GM18951 (cell line): ENCODE results near the gene ZKSCAN3.
"Not testable (repeated sequence)": the region's sequence is repeated elsewhere in the genome, so short reads cannot be mapped to it uniquely, and the experiment has no call there.

Source experiments
- POLR2A ChIP-seq: IDR thresholded peaks from 4 replicates; pipeline ENCODE4 v1.6.1; 2011; ENCODE audit warnings: mild to moderate bottlenecking; ENCODE audit not compliant: insufficient read length, insufficient read depth; ENCODE audit errors: extremely low read depth
- in situ Hi-C: fragments of 300-500 bp; cut with MboI; formaldehyde crosslinking; loops from one replicate; pipeline ENCODE4 v1.12.0; 2022; ENCODE audit warnings: low sequenced_read_pairs, mixed read lengths, inconsistent platforms; ENCODE audit not compliant: unreplicated experiment

The ZKSCAN3 gene

GRCh38 chr6:28349892-28350737 is at the start of gene ZKSCAN3:
Gene ZKSCAN3 (plus strand): TSS chr6:28349947. CDS start chr6:28359587, 9,640 bp downstream.
- in situ Hi-C loops, result loop anchor here (10.0 kb wide), 1 partner anchor 215 kb away; no protein-coding TSS in a partner anchor
- TF ChIP-seq POLR2A, result peak; percentile 74

GRCh38 chr6:28303570-28303969 is 46.2 kb upstream of the ZKSCAN3 start:
- in situ Hi-C loops, result no loop called here

GRCh38 chr6:28306363-28306762 is 43.4 kb upstream of the ZKSCAN3 start:
- in situ Hi-C loops, result not testable (repeated sequence)

More at GRCh38 chr6:28303570-28303969, 46.2 kb upstream of the ZKSCAN3 start:
- no peak for TF ChIP-seq POLR2A

DNA sequence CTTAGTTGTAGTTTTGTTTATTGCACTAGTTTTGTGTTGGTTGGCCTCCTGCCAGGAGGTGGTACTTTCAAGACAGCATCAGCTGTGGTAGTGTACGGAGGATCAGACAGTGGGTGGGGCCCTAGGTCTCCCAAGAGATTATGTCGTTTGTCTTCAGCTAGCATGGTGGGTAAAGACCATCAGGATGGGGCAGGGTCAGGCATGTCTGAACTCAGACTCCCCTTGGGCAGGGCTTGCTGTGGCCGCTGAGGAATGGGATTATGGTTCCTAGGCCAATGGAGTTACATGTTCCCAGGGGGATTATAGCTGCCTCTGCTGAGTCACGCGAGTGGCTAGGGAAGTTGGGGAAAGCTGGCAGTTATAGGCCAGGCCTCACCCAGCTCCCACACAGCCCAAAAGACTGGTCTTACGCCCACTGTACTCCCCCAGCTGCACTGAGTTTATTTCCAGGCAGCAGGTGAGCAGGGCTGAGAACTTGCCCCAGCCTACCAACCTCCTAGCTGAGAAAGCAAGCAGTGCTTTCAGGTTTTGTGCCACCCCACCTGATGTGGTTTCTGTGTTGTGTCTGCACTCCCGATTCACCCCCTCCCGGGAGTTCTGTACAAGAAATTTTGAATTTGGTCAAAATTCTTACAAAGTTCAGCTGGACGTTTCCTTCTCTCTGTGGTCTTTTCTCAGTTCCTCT is 38.5 kb upstream of the ZKSCAN3 start:
- in situ Hi-C loops, result no loop called here
- TF ChIP-seq POLR2A, result no peak

- in situ Hi-C loops, result no loop called here
- no peak for TF ChIP-seq POLR2A
Measured at GRCh38 chr6:28312939-28313338, 36.8 kb upstream of the ZKSCAN3 start.

DNA sequence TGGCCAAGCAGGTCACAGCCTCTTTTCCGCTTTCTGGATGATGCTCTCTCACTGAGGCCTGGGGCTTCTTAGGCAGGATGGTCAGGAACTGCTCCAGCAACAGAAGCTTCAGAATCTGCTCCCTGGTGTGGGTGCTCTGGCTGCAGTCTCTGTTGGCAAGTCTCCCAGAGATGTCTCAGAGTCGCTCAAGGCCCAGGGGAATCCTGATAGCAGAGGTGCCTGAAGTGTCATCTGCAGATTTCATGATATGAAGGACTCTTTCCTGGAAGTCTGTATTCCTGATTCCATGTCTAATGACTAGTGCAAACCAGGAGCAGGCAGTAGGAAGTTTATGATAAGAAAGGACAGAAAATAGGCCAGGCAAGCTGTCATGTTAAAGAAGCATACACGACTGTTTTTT is 34.1 kb upstream of the ZKSCAN3 start:
- in situ Hi-C loops, result no loop called here
- no peak for TF ChIP-seq POLR2A

DNA sequence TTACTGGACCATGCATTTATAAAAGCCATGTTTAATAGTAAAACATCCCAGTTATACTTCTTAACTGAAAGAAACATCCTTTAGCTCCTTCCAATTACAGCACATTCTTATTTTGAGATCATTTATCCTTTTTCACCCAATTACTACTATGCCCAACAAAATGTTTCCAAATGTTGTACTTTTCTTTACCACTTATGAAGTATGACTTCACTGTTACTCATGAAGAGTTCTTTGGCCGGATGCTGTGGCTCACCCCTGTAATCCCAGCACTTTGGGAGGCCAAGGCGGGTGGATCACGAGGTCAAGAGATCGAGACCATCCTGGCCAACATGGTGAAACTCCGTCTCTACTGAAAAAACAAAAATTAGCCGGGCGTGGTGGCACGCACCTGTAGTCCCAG is 31.9 kb upstream of the ZKSCAN3 start:
- in situ Hi-C loops, result not testable (repeated sequence)

DNA sequence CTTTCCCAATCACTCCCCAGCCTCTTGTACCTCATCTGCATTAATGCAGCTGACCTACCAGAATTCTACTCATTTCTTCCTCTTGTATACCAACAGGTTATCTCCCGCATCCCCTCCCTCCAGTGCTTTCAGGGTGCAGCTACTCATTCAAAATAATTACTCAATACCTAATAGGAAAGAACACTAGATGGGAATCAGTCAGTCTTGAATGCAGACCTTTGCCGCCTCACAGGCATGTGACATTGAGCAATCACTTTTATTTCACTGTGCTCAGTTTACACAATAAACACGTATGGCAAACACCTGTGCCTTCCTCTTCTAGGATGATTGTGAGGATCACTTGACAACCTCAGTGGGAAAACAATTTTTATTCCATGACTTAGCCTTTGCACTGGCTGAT is 27.1 kb upstream of the ZKSCAN3 start:
- in situ Hi-C loops, result no loop called here
- no peak for TF ChIP-seq POLR2A

DNA sequence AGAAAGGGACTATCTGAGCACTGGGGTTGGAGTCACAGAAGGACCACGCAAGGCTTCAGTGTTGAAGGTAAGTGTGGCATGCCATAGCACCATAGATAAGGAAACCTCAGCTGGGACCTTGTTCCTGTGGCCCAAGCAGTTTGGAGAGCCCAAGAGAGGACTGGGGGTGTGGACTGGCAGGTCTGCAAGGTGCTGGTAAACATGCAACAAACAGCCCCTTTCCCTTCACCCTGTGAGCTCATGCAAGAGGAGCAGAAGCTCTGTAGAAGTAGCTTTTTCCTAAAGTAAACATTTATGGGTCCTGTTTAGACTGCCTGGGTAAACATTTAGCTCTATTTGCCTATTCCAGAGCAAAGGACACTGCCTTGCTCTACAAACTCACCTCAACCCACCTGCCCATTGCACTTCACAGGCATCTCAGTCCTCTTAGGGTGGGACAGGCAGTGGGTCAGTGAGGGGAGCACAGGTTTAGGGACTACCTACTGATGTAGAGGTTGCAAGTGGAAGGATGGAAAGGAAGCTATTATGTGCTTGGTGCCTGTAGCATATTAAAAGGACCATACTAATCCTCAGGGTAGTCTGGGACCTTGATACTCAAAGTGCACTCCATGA is 25.8 kb upstream of the ZKSCAN3 start:
- no peak for TF ChIP-seq POLR2A
- in situ Hi-C loops, result no loop called here

GRCh38 chr6:28326371-28326948 is 23.3 kb upstream of the ZKSCAN3 start:
- TF ChIP-seq POLR2A, result no peak
- in situ Hi-C loops, result no loop called here

GRCh38 chr6:28330041-28330440 is 19.7 kb upstream of the ZKSCAN3 start:
- in situ Hi-C loops, result no loop called here
- no peak for TF ChIP-seq POLR2A

GRCh38 chr6:28333047-28333446 is 16.7 kb upstream of the ZKSCAN3 start:
- in situ Hi-C loops, result no loop called here
- no peak for TF ChIP-seq POLR2A

GRCh38 chr6:28333599-28334018 is 16.1 kb upstream of the ZKSCAN3 start:
- in situ Hi-C loops, result no loop called here
- TF ChIP-seq POLR2A, result no peak
